Dedifferentiated amniotic fluid mesenchymal stem cell (primary cell): Measurements from ENCODE around the gene MICAL3.
"Not testable (repeated sequence)": the region's sequence is repeated elsewhere in the genome, so short reads cannot be mapped to it uniquely, and the experiment has no call there.

Experiments
- DNase-seq: peaks from one replicate; pipeline ENCODE4 v3.0.0-alpha.2; 2016; ENCODE audit errors: extremely low spot score

Gene MICAL3

GRCh38 chr22:17998913-17999312 is 25.4 kb downstream of the MICAL3 start:
- DNase-seq, result no peak

- DNase-seq, result no peak
These were observed 26.9 kb downstream of the MICAL3 start for GRCh38 chr22:17997456-17997855.

GRCh38 chr22:17995256-17995655 is 29.1 kb downstream of the MICAL3 start:
- not testable (repeated sequence) for DNase-seq

- no peak for DNase-seq
These were observed 29.8 kb downstream of the MICAL3 start for GRCh38 chr22:17994424-17995108.

GRCh38 chr22:17992976-17993375 is 31.4 kb downstream of the MICAL3 start:
- not testable (repeated sequence) for DNase-seq

- DNase-seq, result not testable (repeated sequence)
These were observed 32.4 kb downstream of the MICAL3 start for GRCh38 chr22:17991992-17992391.

GRCh38 chr22:17990942-17991341 is 33.4 kb downstream of the MICAL3 start:
- DNase-seq, result no peak

GRCh38 chr22:17990147-17990546 is 34.2 kb downstream of the MICAL3 start:
- DNase-seq, result no peak

GRCh38 chr22:17988800-17989513 is 35.4 kb downstream of the MICAL3 start:
- DNase-seq, result no peak

GRCh38 chr22:17985606-17986005 is 38.8 kb downstream of the MICAL3 start:
- no peak for DNase-seq

GRCh38 chr22:17985071-17985470 is 39.3 kb downstream of the MICAL3 start:
- not testable (repeated sequence) for DNase-seq

GRCh38 chr22:17984114-17984513 is 40.2 kb downstream of the MICAL3 start:
- no peak for DNase-seq

- DNase-seq, result no peak
These were observed 41.7 kb downstream of the MICAL3 start for GRCh38 chr22:17982572-17983141.

- DNase-seq, result no peak
These were observed 42.9 kb downstream of the MICAL3 start for GRCh38 chr22:17981497-17981896.

- DNase-seq, result no peak
These were observed 43.7 kb downstream of the MICAL3 start for GRCh38 chr22:17980638-17981051.

GRCh38 chr22:17980015-17980590 is 44.3 kb downstream of the MICAL3 start:
- DNase-seq, result no peak

- no peak for DNase-seq
These were observed 46.3 kb downstream of the MICAL3 start for GRCh38 chr22:17978027-17978426.

GRCh38 chr22:17977371-17977770 is 47.0 kb downstream of the MICAL3 start:
- no peak for DNase-seq

GRCh38 chr22:17976121-17976520 is 48.2 kb downstream of the MICAL3 start:
- no peak for DNase-seq

- no peak for DNase-seq
These were observed 49.5 kb downstream of the MICAL3 start for GRCh38 chr22:17974703-17975372.

- no peak for DNase-seq
These were observed 50.3 kb downstream of the MICAL3 start for GRCh38 chr22:17974087-17974486.

- DNase-seq, result no peak
These were observed 51.1 kb downstream of the MICAL3 start for GRCh38 chr22:17973217-17973616.
